ENCODE measurements around the gene TASP1. TPM values are rescaled to one million over a fixed set of nuclear protein-coding genes. Genes with fewer than 3 reads are reported as not detected.
"Not testable (repeated sequence)": the region's sequence is repeated elsewhere in the genome, so short reads cannot be mapped to it uniquely, and the experiment has no call there.

The TASP1 gene
- total RNA-seq, 4 donors from 2014 or later: 1.7 to 4.2 (median 2.7) TPM

GRCh38 chr20:13611611-13612125 is 27.1 kb downstream of the TASP1 start:
- TF ChIP-seq CTCF (IDR thresholded peaks at IDR 0.05 in 4 of 5, conservative IDR thresholded peaks at IDR 0.05 in 1 of 5) (no peak), POLR2A (IDR thresholded peaks at IDR 0.05) (no peak)
- intact Hi-C loops (cut with DNase I; ENCODE audit: low total_unique reads): loop anchor here (10.0 kb wide), 1 partner anchor 63 kb away; no protein-coding TSS in a partner anchor
- no peaks in the 10 kb centered on the region for H3K36me3 ChIP-seq
- H3K4me3 ChIP-seq: no peak overlapping the region
- H3K9me3 ChIP-seq: no peaks in the 10 kb centered on the region
- ATAC-seq (no peak), DNase-seq (no peak)
- no peaks in the 10 kb centered on the region for H3K27me3 ChIP-seq
- in situ Hi-C loops (cut with MboI; ENCODE audit: low sequenced_read_pairs in 4 of 4): no loop called here
- no peaks in the 10 kb centered on the region for H3K4me1 ChIP-seq
- H3K27ac ChIP-seq: no peak overlapping the region

DNA sequence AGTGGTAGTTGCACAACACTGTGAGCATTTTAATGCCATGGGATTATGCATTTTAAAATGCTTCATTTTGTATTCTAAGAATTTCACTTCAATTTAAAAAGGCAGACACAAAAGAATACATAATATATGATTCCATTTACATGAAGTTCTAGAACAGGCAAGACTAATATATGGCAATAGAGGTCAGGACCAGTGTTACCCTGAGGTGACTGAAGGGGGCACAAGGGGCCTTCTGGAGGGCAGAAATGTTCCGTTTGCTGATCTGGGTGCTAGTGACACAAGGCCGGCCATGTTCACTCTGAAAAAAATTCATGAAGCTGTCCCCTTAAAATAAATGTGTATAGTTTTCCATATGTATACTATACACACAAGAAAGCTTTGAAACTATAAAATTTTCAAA is 28.5 kb downstream of the TASP1 start:
- Histone ChIP-seq H3K27me3 (no peaks in the 10 kb centered on the region), H3K4me3 (no peak overlapping the region), H3K36me3 (no peaks in the 10 kb centered on the region), H3K9me3 (no peaks in the 10 kb centered on the region), H3K4me1 (no peaks in the 10 kb centered on the region), H3K27ac (no peak overlapping the region)
- intact Hi-C loops (cut with DNase I; ENCODE audit: low total_unique reads) (loop anchor here (10.0 kb wide), 1 partner anchor 65 kb away; no protein-coding TSS in a partner anchor), in situ Hi-C loops (cut with MboI; ENCODE audit: low sequenced_read_pairs in 4 of 4) (no loop called here)
- ATAC-seq: no peak
- TF ChIP-seq POLR2A (IDR thresholded peaks at IDR 0.05) (no peak), CTCF (IDR thresholded peaks at IDR 0.05 in 4 of 5, conservative IDR thresholded peaks at IDR 0.05 in 1 of 5) (no peak)
- no peak for DNase-seq

GRCh38 chr20:13608066-13608465 is 30.7 kb downstream of the TASP1 start:
- TF ChIP-seq POLR2A (IDR thresholded peaks at IDR 0.05) (no peak), CTCF (IDR thresholded peaks at IDR 0.05 in 4 of 5, conservative IDR thresholded peaks at IDR 0.05 in 1 of 5) (no peak)
- no peaks in the 10 kb centered on the region for H3K9me3 ChIP-seq
- H3K4me3 ChIP-seq: no peak overlapping the region
- H3K27me3 ChIP-seq: no peaks in the 10 kb centered on the region
- H3K36me3 ChIP-seq: no peaks in the 10 kb centered on the region
- no peak overlapping the region for H3K27ac ChIP-seq
- DNase-seq: no peak
- in situ Hi-C loops (cut with MboI; ENCODE audit: low sequenced_read_pairs in 4 of 4) (no loop called here), intact Hi-C loops (cut with DNase I; ENCODE audit: low total_unique reads) (no loop called here)
- H3K4me1 ChIP-seq: no peaks in the 10 kb centered on the region
- ATAC-seq: no peak

GRCh38 chr20:13593423-13593822 is 45.3 kb downstream of the TASP1 start:
- H3K36me3 ChIP-seq; H3K9me3 ChIP-seq; intact Hi-C loops (cut with DNase I; ENCODE audit: low total_unique reads); H3K4me3 ChIP-seq; H3K27me3 ChIP-seq; H3K4me1 ChIP-seq; ATAC-seq; in situ Hi-C loops (cut with MboI; ENCODE audit: low sequenced_read_pairs in 4 of 4); DNase-seq; H3K27ac ChIP-seq: not testable (repeated sequence)

DNA sequence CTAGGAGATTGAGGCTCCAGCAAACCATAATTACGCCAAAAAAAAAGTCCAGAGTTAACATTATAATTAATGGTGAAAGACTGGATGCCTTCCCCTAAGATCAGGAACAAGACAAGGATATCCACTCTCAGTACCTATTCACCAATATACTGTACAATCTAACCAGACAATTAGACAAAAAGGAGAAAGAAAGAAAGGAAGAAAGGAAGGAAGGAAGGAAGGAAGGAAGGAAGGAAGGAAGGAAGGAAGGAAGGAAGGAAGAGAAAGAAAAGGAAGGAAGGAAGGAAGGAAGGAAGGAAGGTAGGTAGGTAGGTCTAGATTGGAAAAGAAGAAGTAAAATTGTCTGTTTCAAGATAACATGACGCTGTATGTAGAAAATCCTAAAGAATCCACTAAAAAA is 50.7 kb downstream of the TASP1 start:
- Histone ChIP-seq H3K4me3 (no peak overlapping the region), H3K4me1 (no peaks in the 10 kb centered on the region), H3K27me3 (no peaks in the 10 kb centered on the region), H3K9me3 (no peaks in the 10 kb centered on the region), H3K27ac (no peak overlapping the region), H3K36me3 (peaks cover 0 to 6% of the 10 kb centered on the region in 2 donors)
- in situ Hi-C loops (cut with MboI; ENCODE audit: low sequenced_read_pairs in 4 of 4): no loop called here
- TF ChIP-seq POLR2A (IDR thresholded peaks at IDR 0.05) (no peak), CTCF (IDR thresholded peaks at IDR 0.05 in 4 of 5, conservative IDR thresholded peaks at IDR 0.05 in 1 of 5) (no peak)
- DNase-seq (no peak), ATAC-seq (no peak)
- intact Hi-C loops (cut with DNase I; ENCODE audit: low total_unique reads): no loop called here

Data from gastrocnemius medialis (tissue), 4 donors.